Keratinocyte (primary cell): ENCODE data around the gene RETREG1.

Source experiments
- CTCF ChIP-seq, 3 experiments: IDR thresholded peaks in 1 of 3; conservative IDR thresholded peaks in 1 of 3; optimal IDR thresholded peaks in 1 of 3; 2 replicates in 2 of 3; 3 replicates in 1 of 3; pipeline versions ENCODE3 to v1.5.1; 2011; ENCODE audit warnings: low read length in 3 of 3, mild to moderate bottlenecking in 3 of 3, moderate library complexity in 2 of 3, control low read depth in 1 of 3, inconsistent platforms in 1 of 3; ENCODE audit not compliant: insufficient read depth in 2 of 3; ENCODE audit errors: extremely low read depth in 1 of 3
- EZH2 ChIP-seq: IDR thresholded peaks from one replicate; pipeline ENCODE4 v1.6.1; 2012; ENCODE audit warnings: inconsistent platforms, mild to moderate bottlenecking, low read length, moderate library complexity

GRCh38 chr5:16561660-16562059 is 55.1 kb downstream of the RETREG1 start:
- TF ChIP-seq CTCF (optimal IDR thresholded peaks at IDR 0.05 in 1 of 3, IDR thresholded peaks at IDR 0.05 in 1 of 3, conservative IDR thresholded peaks at IDR 0.05 in 1 of 3; ENCODE audit: extremely low read depth in 1 of 3, insufficient read depth in 2 of 3, low read length in 3 of 3) = no peak
- TF ChIP-seq EZH2 = no peak
